Panc1 (cell line): Measurements from ENCODE around the gene HSD17B1. TPM values are rescaled to one million over a fixed set of nuclear protein-coding genes. Genes with fewer than 3 reads are reported as not detected.

ENCODE experiments used
- ATAC-seq: fragments of 200-7000 bp; cut with Tn5 transposase; 2 replicates; pipeline ENCODE4 v1.9.1; 2020; ENCODE audit warnings: mild to moderate bottlenecking, moderate library complexity
- BruUV-seq: library from RNA; stranded (reverse); fragments of 400-500 nt; replicated peaks from 2 replicates; lab custom pipeline; 2021; lab: Mats Ljungman, UMichigan
- CTCF ChIA-PET: fragments of 300-600 bp; sonication (Branson Sonifier 250); formaldehyde crosslinking; loops from one replicate; lab custom pipeline; 2022; ENCODE audit warnings: antibody characterized with exemption; lab: Charles Lee
- POLR2A ChIA-PET: fragments of 300-600 bp; sonication (Branson Sonifier 250); formaldehyde crosslinking; loops from one replicate; lab custom pipeline; 2022; ENCODE audit warnings: antibody characterized with exemption; lab: Charles Lee
- DNase-seq: peaks from one replicate; pipeline ENCODE4 v3.0.0-alpha.2; 2010; ENCODE audit warnings: low read depth, low spot score
- H3K27ac ChIP-seq: 2 replicates; pipeline ENCODE4 v1.5.1; 2011; ENCODE audit warnings: mild to moderate bottlenecking, low read length, inconsistent platforms
- H3K27me3 ChIP-seq: fragments of 200-500 bp; sonication (Bioruptor generic); 2 replicates; pipeline ENCODE4 v1.6.0; 2014; ENCODE audit warnings: low read length, inconsistent platforms; ENCODE audit not compliant: control insufficient read depth, insufficient read depth
- H3K36me3 ChIP-seq: fragments of 200-500 bp; sonication (Bioruptor generic); 2 replicates; pipeline ENCODE4 v1.5.1; 2014; ENCODE audit warnings: inconsistent platforms, mild to moderate bottlenecking, low read length, moderate library complexity; ENCODE audit not compliant: control insufficient read depth, insufficient read depth
- H3K4me1 ChIP-seq: 2 replicates; pipeline ENCODE4 v1.5.1; 2011; ENCODE audit warnings: inconsistent platforms, mild to moderate bottlenecking, low read length, moderate library complexity; ENCODE audit not compliant: control insufficient read depth, insufficient read depth
- H3K4me3 ChIP-seq, 2 experiments: 2 replicates each; pipeline ENCODE4 v1.5.1; 2011 to 2012; ENCODE audit warnings: low read depth in 2 of 2, low read length in 2 of 2, mild to moderate bottlenecking in 2 of 2, inconsistent platforms in 1 of 2, moderate library complexity in 1 of 2
- H3K9me3 ChIP-seq: fragments of 200-500 bp; sonication (Bioruptor generic); 2 replicates; pipeline ENCODE4 v1.5.1; 2014; ENCODE audit warnings: low read depth, mild to moderate bottlenecking, inconsistent platforms, low read length, moderate library complexity; ENCODE audit not compliant: control insufficient read depth, insufficient read depth
- CTCF ChIP-seq: fragments of 450-650 bp; IDR thresholded peaks from 2 replicates; pipeline ENCODE4 v1.5.1; 2017; ENCODE audit warnings: mild to moderate bottlenecking
- POLR2AphosphoS5 ChIP-seq: IDR thresholded peaks from 2 replicates; pipeline ENCODE4 v1.6.1; 2012; ENCODE audit warnings: mild to moderate bottlenecking, low read depth, low read length, moderate library complexity
- REST ChIP-seq, 2 experiments: IDR thresholded peaks; 2 replicates each; pipeline ENCODE4 v1.6.1; 2011 to 2012; ENCODE audit warnings: low read depth in 2 of 2, control low read depth in 1 of 2, low read length in 1 of 2, mild to moderate bottlenecking in 1 of 2, moderate library complexity in 1 of 2; ENCODE audit not compliant: insufficient read depth in 1 of 2
- SIN3A ChIP-seq: IDR thresholded peaks from 2 replicates; pipeline ENCODE4 v1.6.1; 2012; ENCODE audit warnings: low read depth, mild to moderate bottlenecking, low read length, moderate library complexity, borderline replicate concordance; ENCODE audit not compliant: insufficient read depth
- TCF7L2 ChIP-seq: IDR thresholded peaks from 2 replicates; pipeline ENCODE4 v1.6.1; 2011; ENCODE audit warnings: mild to moderate bottlenecking, low read depth, low read length, inconsistent platforms
- in situ Hi-C: cut with HindIII; loops from 2 replicates; pipeline ENCODE4 v1.10.0; 2016; ENCODE audit warnings: low sequenced_read_pairs, low pct_unique_long_range_greater_than_20kb
- intact Hi-C: fragments of 100-400 bp; cut with micrococcal nuclease; formaldehyde crosslinking; loops from one replicate; pipeline ENCODE4 v1.10.0; 2022; ENCODE audit not compliant: unreplicated experiment
- total RNA-seq: library from RNA; stranded (reverse); gene quantifications from one replicate; pipeline ENCODE4 v1.2.1, GENCODE V29; 2021; ENCODE audit not compliant: unreplicated experiment

Gene HSD17B1
- total RNA-seq, 1 experiment from 2014 or later: 5.4 TPM

- in situ Hi-C loops (no loop called here), intact Hi-C loops (no loop called here)
- Histone ChIP-seq H3K36me3 (no peaks in the 10 kb centered on the region; the same call in 1 of the 2 replicates), H3K9me3 (no peaks in the 10 kb centered on the region), H3K4me1 (peaks cover 38% of the 10 kb centered on the region), H3K4me3 (peak within 1 kb of the TSS; percentile 62 to 76), H3K27me3 (no peaks in the 10 kb centered on the region), H3K27ac (peak within 1 kb of the TSS; percentile 98)
- POLR2A ChIA-PET: no interaction called here
- no peak for DNase-seq
- TF ChIP-seq SIN3A: peak; percentile 59; the same call in 1 of the 2 replicates
- peak; percentile 58 for TF ChIP-seq POLR2AphosphoS5
- no peak for TF ChIP-seq CTCF
- no peak for TF ChIP-seq TCF7L2
- no peak for TF ChIP-seq REST (IDR thresholded peaks at IDR 0.05; ENCODE audit: insufficient read depth in 1 of 2, low read depth in 2 of 2, low read length in 1 of 2)
- CTCF ChIA-PET: interaction anchor here (0.5 kb wide), 1 partner anchor 140 kb away, joined by 3 read pairs; no protein-coding TSS in a partner anchor
- no TSS peak for BruUV-seq
- peak; percentile 90 for ATAC-seq
Observed at GRCh38 chr17:42536048-42536371, 16.7 kb upstream of the HSD17B1 start, which contains the start of gene NAGLU. NAGLU (plus strand) TSS chr17:42536241; CDS start chr17:42536273, 32 bp downstream.

- TF ChIP-seq CTCF (no peak), SIN3A (no peak; the same call in 1 of the 2 replicates), POLR2AphosphoS5 (no peak; the same call in 1 of the 2 replicates), TCF7L2 (no peak), REST (IDR thresholded peaks at IDR 0.05; ENCODE audit: insufficient read depth in 1 of 2, low read depth in 2 of 2, low read length in 1 of 2) (no peak)
- DNase-seq (no peak), ATAC-seq (peak; percentile 84)
- H3K27ac ChIP-seq: peak overlapping the region; percentile 79
- no peaks in the 10 kb centered on the region; the same call in 1 of the 2 replicates for H3K36me3 ChIP-seq
- no peaks in the 10 kb centered on the region for H3K27me3 ChIP-seq
- POLR2A ChIA-PET: no interaction called here
- intact Hi-C loops: no loop called here
- H3K9me3 ChIP-seq: no peaks in the 10 kb centered on the region
- no TSS peak for BruUV-seq
- H3K4me3 ChIP-seq: peak overlapping the region; percentile 62 to 76
- H3K4me1 ChIP-seq: peaks cover 35% of the 10 kb centered on the region
- in situ Hi-C loops: no loop called here
- CTCF ChIA-PET: interaction anchor here (0.5 kb wide), 1 partner anchor 140 kb away, joined by 3 read pairs; no protein-coding TSS in a partner anchor
Observed at GRCh38 chr17:42536372-42537155, 16.2 kb upstream of the HSD17B1 start.
